GM18867 (cell line): ENCODE data around the gene NHS.

Experiments used
- ATAC-seq: cut with Tn5 transposase; IDR thresholded peaks from one replicate; pipeline ENCODE4 v1.9.1; 2021; ENCODE audit warnings: mild to moderate bottlenecking, moderate library complexity; ENCODE audit not compliant: unreplicated experiment

The NHS gene

GRCh38 chrX:17584248-17584681 lies 209.3 kb downstream of the NHS start:
- no peak for ATAC-seq

GRCh38 chrX:17585006-17585405 lies 210.0 kb downstream of the NHS start:
- ATAC-seq = no peak

- ATAC-seq = no peak
These were observed 212.4 kb downstream of the NHS start for GRCh38 chrX:17587366-17587765.

GRCh38 chrX:17588303-17588702 lies 213.3 kb downstream of the NHS start:
- ATAC-seq = no peak

GRCh38 chrX:17590892-17591740 lies 216.1 kb downstream of the NHS start:
- peak; percentile 85 for ATAC-seq

GRCh38 chrX:17591741-17592110 lies 216.7 kb downstream of the NHS start:
- ATAC-seq = peak; percentile 48

GRCh38 chrX:17592117-17592516 lies 217.1 kb downstream of the NHS start:
- no peak for ATAC-seq

GRCh38 chrX:17594693-17595092 lies 219.7 kb downstream of the NHS start:
- ATAC-seq = no peak

GRCh38 chrX:17595456-17596035 lies 220.5 kb downstream of the NHS start:
- ATAC-seq = peak; percentile 29

GRCh38 chrX:17596061-17596460 lies 221.1 kb downstream of the NHS start:
- ATAC-seq = no peak

GRCh38 chrX:17596546-17597205 lies 221.7 kb downstream of the NHS start:
- ATAC-seq = no peak

- ATAC-seq = no peak
These were observed 222.3 kb downstream of the NHS start for GRCh38 chrX:17597327-17597726.

- ATAC-seq = no peak
These were observed 222.9 kb downstream of the NHS start for GRCh38 chrX:17597836-17598439.

GRCh38 chrX:17601441-17602200 lies 226.6 kb downstream of the NHS start:
- ATAC-seq = no peak

GRCh38 chrX:17602245-17602644 lies 227.2 kb downstream of the NHS start:
- ATAC-seq = no peak

GRCh38 chrX:17603196-17603595 lies 228.2 kb downstream of the NHS start:
- ATAC-seq = no peak

- no peak for ATAC-seq
These were observed 230.7 kb downstream of the NHS start for GRCh38 chrX:17605676-17606075.

- ATAC-seq = no peak
These were observed 231.2 kb downstream of the NHS start for GRCh38 chrX:17606231-17606630.

GRCh38 chrX:17608888-17609287 lies 233.9 kb downstream of the NHS start:
- ATAC-seq = no peak

GRCh38 chrX:17610788-17611187 lies 235.8 kb downstream of the NHS start:
- no peak for ATAC-seq
